Measurements from ENCODE around the gene NT5C3B. TPM values are rescaled to one million over a fixed set of nuclear protein-coding genes. Genes with fewer than 3 reads are reported as not detected.
A peak's percentile ranks its signal among the peaks of the same experiment; 100 is the strongest.

The NT5C3B gene
- total RNA-seq, 1 experiment from 2014 or later, result 62.0 TPM

DNA sequence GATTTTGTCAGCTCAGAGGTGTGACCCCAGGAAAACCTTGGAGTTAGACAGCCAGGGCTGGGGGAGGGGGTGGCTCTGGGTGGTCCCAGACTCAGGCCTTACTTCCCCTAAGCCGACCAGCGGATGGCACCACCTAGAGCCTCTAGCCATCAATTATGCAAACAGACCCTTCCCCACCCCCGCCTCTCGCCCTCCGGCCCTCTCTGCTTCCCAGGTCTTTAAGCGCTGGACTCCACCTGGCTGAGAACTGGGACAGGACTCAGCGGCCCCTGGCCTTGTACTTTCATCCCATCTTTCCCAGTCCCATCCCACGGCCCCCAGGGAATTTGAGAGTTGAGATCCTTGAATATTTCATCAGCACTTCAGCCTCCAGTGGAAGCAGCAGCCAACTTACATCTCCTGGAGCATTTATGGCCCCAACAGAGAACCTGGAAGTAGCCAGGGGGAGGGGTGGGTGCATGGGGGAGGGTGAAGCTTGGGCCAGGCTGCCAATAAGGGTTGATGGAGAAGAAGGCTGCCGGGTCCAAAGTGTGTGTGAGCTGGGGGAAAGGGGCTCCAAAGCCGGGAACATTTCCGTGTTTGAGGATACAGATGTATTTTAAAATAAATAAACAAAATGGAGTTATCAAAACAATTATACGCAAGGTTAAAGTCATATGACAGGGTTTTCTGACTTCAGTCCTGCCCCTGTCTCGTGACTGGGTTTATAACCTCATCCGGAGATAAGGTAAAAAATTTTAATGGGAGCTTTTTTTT is 42.1 kb downstream of the NT5C3B start:
- H3K27ac Mint-ChIP-seq (ENCODE audit: unreplicated experiment), result peak overlapping the region; percentile 87

DNA sequence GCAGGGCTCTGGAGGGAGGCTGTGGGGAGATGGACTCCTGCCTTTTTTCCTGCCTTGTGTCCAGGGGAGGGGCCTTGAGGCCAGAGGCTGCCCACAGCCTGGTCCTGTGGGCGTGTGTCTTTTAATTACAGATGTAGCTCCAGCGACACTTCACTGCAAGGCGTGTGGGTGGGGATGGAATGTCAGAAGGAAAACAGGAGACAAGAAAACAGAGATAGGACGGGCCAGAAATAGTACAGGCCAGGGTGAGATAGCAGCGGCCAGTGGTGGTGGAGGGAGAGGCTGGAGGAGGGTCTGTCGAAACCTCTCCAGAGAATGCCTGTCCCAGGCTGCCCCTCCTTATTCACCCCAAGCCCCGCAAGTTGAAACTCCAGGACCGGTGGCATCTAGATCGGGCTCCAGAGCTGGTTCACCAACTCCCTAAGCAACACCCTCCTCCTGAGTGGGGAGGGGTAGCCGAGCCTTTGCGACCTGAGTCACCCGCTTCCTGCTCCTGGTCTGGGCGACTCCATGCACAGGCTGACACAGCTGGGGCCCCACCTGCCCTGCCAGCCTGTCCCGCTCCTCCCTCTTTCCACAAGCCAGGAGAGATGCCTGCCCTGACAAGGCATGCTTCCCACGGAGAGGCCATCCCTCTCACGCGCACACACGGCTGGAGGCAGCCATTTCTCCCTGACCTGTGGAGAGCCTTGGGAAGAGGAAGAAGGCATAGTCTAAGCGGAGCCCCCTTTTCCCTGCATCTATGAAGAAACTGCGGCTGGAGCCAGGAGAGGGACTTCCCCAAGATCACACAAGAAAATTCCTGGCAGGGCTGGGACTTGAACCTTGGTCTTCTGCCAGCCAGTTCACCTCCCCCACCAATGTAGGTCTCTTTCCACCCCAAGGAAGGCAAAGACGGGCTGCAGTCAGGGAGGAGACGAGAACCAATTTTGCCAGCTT is 42.9 kb downstream of the NT5C3B start:
- Mint-ChIP-seq H3K36me3 (ENCODE audit: insufficient read depth, unreplicated experiment) (peaks cover 29% of the 10 kb centered on the region), H3K9me3 (ENCODE audit: low read depth, unreplicated experiment) (no peaks in the 10 kb centered on the region), H3K27ac (ENCODE audit: unreplicated experiment) (peak overlapping the region; percentile 87), H3K4me3 (ENCODE audit: low read depth, unreplicated experiment) (peak overlapping the region; percentile 55), H3K27me3 (ENCODE audit: unreplicated experiment) (no peaks in the 10 kb centered on the region), H3K4me1 (ENCODE audit: low read depth, unreplicated experiment) (peaks cover 50% of the 10 kb centered on the region)
- TSS peak; percentile 95 for BruUV-seq (replicated peaks)
- intact Hi-C loops (cut with micrococcal nuclease; ENCODE audit: unreplicated experiment), result no loop called here
- TF ChIP-seq, protein P1, sequence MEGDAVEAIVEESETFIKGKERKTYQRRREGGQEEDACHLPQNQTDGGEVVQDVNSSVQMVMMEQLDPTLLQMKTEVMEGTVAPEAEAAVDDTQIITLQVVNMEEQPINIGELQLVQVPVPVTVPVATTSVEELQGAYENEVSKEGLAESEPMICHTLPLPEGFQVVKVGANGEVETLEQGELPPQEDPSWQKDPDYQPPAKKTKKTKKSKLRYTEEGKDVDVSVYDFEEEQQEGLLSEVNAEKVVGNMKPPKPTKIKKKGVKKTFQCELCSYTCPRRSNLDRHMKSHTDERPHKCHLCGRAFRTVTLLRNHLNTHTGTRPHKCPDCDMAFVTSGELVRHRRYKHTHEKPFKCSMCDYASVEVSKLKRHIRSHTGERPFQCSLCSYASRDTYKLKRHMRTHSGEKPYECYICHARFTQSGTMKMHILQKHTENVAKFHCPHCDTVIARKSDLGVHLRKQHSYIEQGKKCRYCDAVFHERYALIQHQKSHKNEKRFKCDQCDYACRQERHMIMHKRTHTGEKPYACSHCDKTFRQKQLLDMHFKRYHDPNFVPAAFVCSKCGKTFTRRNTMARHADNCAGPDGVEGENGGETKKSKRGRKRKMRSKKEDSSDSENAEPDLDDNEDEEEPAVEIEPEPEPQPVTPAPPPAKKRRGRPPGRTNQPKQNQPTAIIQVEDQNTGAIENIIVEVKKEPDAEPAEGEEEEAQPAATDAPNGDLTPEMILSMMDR (IDR thresholded peaks at IDR 0.05; ENCODE audit: unreplicated experiment), result no peak
- CTCF ChIA-PET, result interaction anchor here (0.8 to 1.8 kb wide), 7 partner anchors 8 to 55 kb away, joined by 3 to 7 read pairs (median 4); no protein-coding TSS in a partner anchor
- DNase-seq, result peak; percentile 97

More for the DNA sequence above, 42.1 kb downstream of the NT5C3B start:
- CTCF ChIA-PET, result interaction anchor here (0.6 to 1.8 kb wide), 6 partner anchors 8 to 61 kb away, joined by 3 to 7 read pairs (median 5); partner anchors contain the start of genes JUP and P3H4
- H3K4me3 Mint-ChIP-seq (ENCODE audit: low read depth, unreplicated experiment), result peak overlapping the region; percentile 55
- BruUV-seq (replicated peaks), result no TSS peak
- peaks cover 49% of the 10 kb centered on the region for H3K4me1 Mint-ChIP-seq (ENCODE audit: low read depth, unreplicated experiment)
- TF ChIP-seq, protein P1 (IDR thresholded peaks at IDR 0.05; ENCODE audit: unreplicated experiment), result no peak
- H3K36me3 Mint-ChIP-seq (ENCODE audit: insufficient read depth, unreplicated experiment), result peaks cover 26% of the 10 kb centered on the region
- no peaks in the 10 kb centered on the region for H3K9me3 Mint-ChIP-seq (ENCODE audit: low read depth, unreplicated experiment)
- H3K27me3 Mint-ChIP-seq (ENCODE audit: unreplicated experiment), result no peaks in the 10 kb centered on the region
- DNase-seq, result no peak
- intact Hi-C loops (cut with micrococcal nuclease; ENCODE audit: unreplicated experiment), result no loop called here

DNA sequence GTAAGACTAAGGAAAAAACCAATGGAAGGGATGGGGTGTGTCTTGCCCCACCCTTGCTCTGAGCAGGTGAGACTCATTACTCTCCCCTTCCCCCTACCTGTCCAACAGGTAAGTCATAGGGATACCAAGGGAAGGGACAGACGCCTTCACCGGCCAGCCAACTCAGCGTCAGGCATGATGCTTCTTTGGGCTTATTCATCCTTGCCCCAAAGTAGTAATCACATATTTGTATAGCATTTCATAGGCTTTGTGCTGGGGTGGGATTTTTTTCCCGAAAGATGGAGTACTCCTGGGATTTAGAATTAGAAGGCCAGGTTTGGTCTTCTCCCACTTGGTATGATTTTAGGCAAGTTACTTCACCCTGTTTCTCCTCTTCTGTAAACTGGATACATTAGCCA is 49.0 kb downstream of the NT5C3B start:
- no TSS peak for BruUV-seq (replicated peaks)
- Mint-ChIP-seq H3K36me3 (ENCODE audit: insufficient read depth, unreplicated experiment) (peaks cover 69% of the 10 kb centered on the region), H3K27me3 (ENCODE audit: unreplicated experiment) (no peaks in the 10 kb centered on the region), H3K27ac (ENCODE audit: unreplicated experiment) (peak overlapping the region; percentile 93), H3K9me3 (ENCODE audit: low read depth, unreplicated experiment) (no peaks in the 10 kb centered on the region), H3K4me1 (ENCODE audit: low read depth, unreplicated experiment) (peaks cover 40% of the 10 kb centered on the region), H3K4me3 (ENCODE audit: low read depth, unreplicated experiment) (peak overlapping the region; percentile 95)
- CTCF ChIA-PET, result interaction anchor here (0.6 to 3.7 kb wide), 21 partner anchors 12 to 304 kb away, joined by 3 to 141 read pairs (median 4); partner anchors contain the start of genes ACLY, DNAJC7, EIF1 and NKIRAS2
- TF ChIP-seq, protein P1 (IDR thresholded peaks at IDR 0.05; ENCODE audit: unreplicated experiment), result no peak
- intact Hi-C loops (cut with micrococcal nuclease; ENCODE audit: unreplicated experiment), result no loop called here
- DNase-seq, result no peak

Measured in Calu3 (cell line).